WTC11 (cell line): ENCODE data around the gene TAF10. TPM values are rescaled to one million over a fixed set of nuclear protein-coding genes. Genes with fewer than 3 reads are reported as not detected.
A peak's percentile ranks its signal among the peaks of the same experiment; 100 is the strongest.

Experiments
- ATAC-seq: fragments of 200-7000 bp; cut with Tn5 transposase; 2 replicates; pipeline ENCODE4 v1.10.0; 2021; ENCODE audit warnings: mild to moderate bottlenecking, moderate library complexity
- CTCF ChIA-PET: fragments of 300-600 bp; sonication (Branson Sonifier 250); formaldehyde crosslinking; loops from one replicate; lab custom pipeline; 2021; ENCODE audit warnings: antibody characterized with exemption; lab: Charles Lee
- POLR2A ChIA-PET: fragments of 350-600 bp; sonication (Branson Sonifier 250); formaldehyde crosslinking; loops from one replicate; lab custom pipeline; 2021; ENCODE audit warnings: antibody characterized with exemption; lab: Charles Lee
- DNase-seq: peaks from one replicate; pipeline ENCODE4 v3.0.0; 2021; ENCODE audit warnings: low spot score
- H3K27ac Mint-ChIP-seq: 2 replicates; pipeline ENCODE4 v1.8.0; 2021; ENCODE audit warnings: mixed read lengths
- H3K27me3 Mint-ChIP-seq: 2 replicates; pipeline ENCODE4 v1.8.0; 2021; ENCODE audit warnings: low read depth, mild to moderate bottlenecking, moderate library complexity, mixed read lengths
- H3K36me3 Mint-ChIP-seq: 2 replicates; pipeline ENCODE4 v1.8.0; 2021; ENCODE audit warnings: mixed read lengths
- H3K4me1 Mint-ChIP-seq: 2 replicates; pipeline ENCODE4 v1.8.0; 2022; ENCODE audit warnings: mixed read lengths
- H3K4me3 Mint-ChIP-seq: 2 replicates; pipeline ENCODE4 v1.8.0; 2021; ENCODE audit warnings: mild to moderate bottlenecking, moderate library complexity, mixed read lengths
- H3K9me3 Mint-ChIP-seq: 2 replicates; pipeline ENCODE4 v1.8.0; 2021; ENCODE audit warnings: mixed read lengths
- ATF2 ChIP-seq: sonication (generic); formaldehyde crosslinking; IDR thresholded peaks from 2 replicates; pipeline ENCODE4 v1.8.1; 2022; ENCODE audit warnings: low read depth, missing genetic modification reagents, borderline replicate concordance
- CDX4 ChIP-seq: fragments of 250-450 bp; sonication (Bioruptor Pico); IDR thresholded peaks from 2 replicates; pipeline ENCODE4 v1.9.0; 2021; ENCODE audit warnings: moderate library complexity, mild to moderate bottlenecking, inconsistent platforms, borderline replicate concordance
- CREM ChIP-seq: sonication (generic); formaldehyde crosslinking; IDR thresholded peaks from 2 replicates; pipeline ENCODE4 v1.8.1; 2022; ENCODE audit warnings: mild to moderate bottlenecking, missing genetic modification reagents, moderate library complexity
- E2F5 ChIP-seq: sonication (generic); formaldehyde crosslinking; IDR thresholded peaks from 2 replicates; pipeline ENCODE4 v1.8.1; 2022; ENCODE audit warnings: mild to moderate bottlenecking, moderate library complexity, missing genetic modification reagents
- FOXP1 ChIP-seq: sonication (generic); formaldehyde crosslinking; IDR thresholded peaks from 2 replicates; pipeline ENCODE4 v1.8.0; 2022; ENCODE audit warnings: missing genetic modification reagents, mild to moderate bottlenecking, moderate library complexity, borderline replicate concordance
- NFATC4 ChIP-seq: fragments of 250-450 bp; sonication (Bioruptor Pico); IDR thresholded peaks from 2 replicates; pipeline ENCODE4 v1.9.0; 2021; ENCODE audit warnings: mild to moderate bottlenecking
- TEAD4 ChIP-seq: sonication (generic); formaldehyde crosslinking; IDR thresholded peaks from 2 replicates; pipeline ENCODE4 v1.8.0; 2022; ENCODE audit warnings: mild to moderate bottlenecking, missing genetic modification reagents
- ZNF121 ChIP-seq: sonication (generic); formaldehyde crosslinking; IDR thresholded peaks from 2 replicates; pipeline ENCODE4 v1.8.0; 2023; ENCODE audit warnings: missing genetic modification reagents
- ZNF281 ChIP-seq: sonication (generic); formaldehyde crosslinking; IDR thresholded peaks from 2 replicates; pipeline ENCODE4 v1.8.0; 2023; ENCODE audit warnings: mild to moderate bottlenecking, missing genetic modification reagents
- ZNF512 ChIP-seq: sonication (generic); formaldehyde crosslinking; IDR thresholded peaks from 2 replicates; pipeline ENCODE4 v1.8.1; 2022; ENCODE audit warnings: missing genetic modification reagents, borderline replicate concordance
- total RNA-seq: library from RNA; stranded (reverse); gene quantifications from 3 replicates; pipeline ENCODE4 v1.2.3, GENCODE V29; 2021

Gene TAF10
- total RNA-seq, 1 experiment from 2014 or later: 165 TPM

- TF ChIP-seq ZNF281 (CRISPR knock-in tag) (no peak), CDX4 (CRISPR knock-in tag) (no peak)
These were observed 20.4 kb upstream of the TAF10 start (continued) for GRCh38 chr11:6632116-6633073.

GRCh38 chr11:6631361-6631890 lies 19.4 kb upstream of the TAF10 start:
- Mint-ChIP-seq H3K27ac (no peak overlapping the region), H3K36me3 (no peaks in the 10 kb centered on the region)
- no peak for ATAC-seq

More at GRCh38 chr11:6631361-6631890, 19.4 kb upstream of the TAF10 start:
- no peak for TF ChIP-seq ATF2 (CRISPR knock-in tag)
- TF ChIP-seq ZNF121 (CRISPR knock-in tag): no peak
- no peak for TF ChIP-seq NFATC4
- TF ChIP-seq CREM (CRISPR knock-in tag): no peak
- no peak for TF ChIP-seq ZNF281 (CRISPR knock-in tag)
- no peak for TF ChIP-seq FOXP1 (CRISPR knock-in tag)
- TF ChIP-seq ZNF512 (CRISPR knock-in tag): no peak
- no peak for TF ChIP-seq E2F5 (CRISPR knock-in tag)
- TF ChIP-seq TEAD4 (CRISPR knock-in tag): no peak
- TF ChIP-seq, all 79 proteins: peak for 0
- ChIA-PET POLR2A (interaction anchor here (1.1 kb wide), 1 partner anchor 60 kb away, joined by 3 read pairs; no protein-coding TSS in a partner anchor), CTCF (interaction anchor here (0.8 to 2.5 kb wide), 5 partner anchors 20 to 100 kb away, joined by 3 to 10 read pairs (median 3); partner anchors contain the start of genes MRPL17 and TAF10)
- peaks cover 41% of the 10 kb centered on the region for H3K27me3 Mint-ChIP-seq
- DNase-seq: no peak
- no peaks in the 10 kb centered on the region for H3K9me3 Mint-ChIP-seq
- H3K4me3 Mint-ChIP-seq: peak overlapping the region; percentile 37
- peaks cover 8% of the 10 kb centered on the region; the same call in 1 of the 2 replicates for H3K4me1 Mint-ChIP-seq
